ENCODE data around the gene PON2.

DNA sequence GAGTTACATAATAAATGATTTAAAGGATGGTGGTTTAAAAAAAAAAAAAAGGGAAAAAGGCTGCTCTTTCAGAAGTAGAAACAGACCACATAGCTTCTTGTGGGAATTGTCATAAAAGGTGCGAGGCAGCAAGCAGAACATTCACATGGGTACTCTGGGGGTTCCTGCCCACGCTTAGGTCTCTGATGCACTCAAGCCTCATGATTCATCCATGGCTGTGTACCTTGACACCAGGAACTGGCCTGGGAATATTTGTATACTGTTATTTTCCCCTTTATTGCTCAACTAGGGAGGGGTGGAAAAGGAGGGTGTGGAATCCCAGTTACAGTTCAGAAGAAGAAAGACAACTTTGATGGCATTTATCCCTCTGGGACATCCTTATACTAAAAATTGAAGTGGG lies 4.0 kb downstream of the PON2 start:
- TF ChIP-seq EZH2 (IDR thresholded peaks at IDR 0.05; ENCODE audit: borderline replicate concordance), result no peak
- TF ChIP-seq, protein P1, sequence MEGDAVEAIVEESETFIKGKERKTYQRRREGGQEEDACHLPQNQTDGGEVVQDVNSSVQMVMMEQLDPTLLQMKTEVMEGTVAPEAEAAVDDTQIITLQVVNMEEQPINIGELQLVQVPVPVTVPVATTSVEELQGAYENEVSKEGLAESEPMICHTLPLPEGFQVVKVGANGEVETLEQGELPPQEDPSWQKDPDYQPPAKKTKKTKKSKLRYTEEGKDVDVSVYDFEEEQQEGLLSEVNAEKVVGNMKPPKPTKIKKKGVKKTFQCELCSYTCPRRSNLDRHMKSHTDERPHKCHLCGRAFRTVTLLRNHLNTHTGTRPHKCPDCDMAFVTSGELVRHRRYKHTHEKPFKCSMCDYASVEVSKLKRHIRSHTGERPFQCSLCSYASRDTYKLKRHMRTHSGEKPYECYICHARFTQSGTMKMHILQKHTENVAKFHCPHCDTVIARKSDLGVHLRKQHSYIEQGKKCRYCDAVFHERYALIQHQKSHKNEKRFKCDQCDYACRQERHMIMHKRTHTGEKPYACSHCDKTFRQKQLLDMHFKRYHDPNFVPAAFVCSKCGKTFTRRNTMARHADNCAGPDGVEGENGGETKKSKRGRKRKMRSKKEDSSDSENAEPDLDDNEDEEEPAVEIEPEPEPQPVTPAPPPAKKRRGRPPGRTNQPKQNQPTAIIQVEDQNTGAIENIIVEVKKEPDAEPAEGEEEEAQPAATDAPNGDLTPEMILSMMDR (IDR thresholded peaks at IDR 0.05; ENCODE audit: poor library complexity), result no peak
- no peak for TF ChIP-seq EZH2phosphoT487 (IDR thresholded peaks at IDR 0.05; ENCODE audit: low read depth, severe bottlenecking, unreplicated experiment)

All from hepatocyte (in vitro differentiated cells).